Cerebellar nuclear complex (tissue), 1 donor: ENCODE results near the gene AGAP1.

ENCODE experiments used
- DNase-seq, 2 experiments: peaks; one replicate each; lab custom pipeline; 2025; lab: John Stamatoyannopoulos, UW

Gene AGAP1

DNA sequence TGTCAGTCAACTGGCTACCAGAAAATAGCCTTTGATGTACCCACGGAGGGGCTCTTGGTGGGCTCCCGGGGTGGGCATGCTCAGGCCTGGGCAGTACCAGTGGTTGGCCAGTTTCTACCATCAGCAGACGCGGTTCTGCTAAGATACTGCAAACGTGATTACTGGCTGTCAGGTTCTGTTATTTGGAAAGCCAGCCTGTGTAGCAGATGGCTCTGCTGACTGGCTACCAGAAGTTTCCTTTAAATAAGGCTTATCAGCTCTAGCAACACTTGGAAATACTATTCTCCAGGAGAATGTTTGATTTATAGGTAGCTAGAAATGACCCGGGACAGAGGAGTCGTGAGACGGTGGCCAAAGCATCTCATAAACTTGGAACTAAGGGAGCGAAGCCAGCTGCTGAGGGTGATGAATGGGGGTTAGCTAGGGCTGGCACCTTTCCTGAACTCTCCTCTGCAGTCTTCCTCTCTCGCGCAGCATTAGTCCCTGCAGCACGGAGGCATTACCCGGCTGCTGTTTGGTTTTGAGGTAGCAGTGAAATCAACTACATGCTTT, 171.9 kb downstream of the AGAP1 start:
- DNase-seq, result peak in 1 of 2 experiments; percentile 55

DNA sequence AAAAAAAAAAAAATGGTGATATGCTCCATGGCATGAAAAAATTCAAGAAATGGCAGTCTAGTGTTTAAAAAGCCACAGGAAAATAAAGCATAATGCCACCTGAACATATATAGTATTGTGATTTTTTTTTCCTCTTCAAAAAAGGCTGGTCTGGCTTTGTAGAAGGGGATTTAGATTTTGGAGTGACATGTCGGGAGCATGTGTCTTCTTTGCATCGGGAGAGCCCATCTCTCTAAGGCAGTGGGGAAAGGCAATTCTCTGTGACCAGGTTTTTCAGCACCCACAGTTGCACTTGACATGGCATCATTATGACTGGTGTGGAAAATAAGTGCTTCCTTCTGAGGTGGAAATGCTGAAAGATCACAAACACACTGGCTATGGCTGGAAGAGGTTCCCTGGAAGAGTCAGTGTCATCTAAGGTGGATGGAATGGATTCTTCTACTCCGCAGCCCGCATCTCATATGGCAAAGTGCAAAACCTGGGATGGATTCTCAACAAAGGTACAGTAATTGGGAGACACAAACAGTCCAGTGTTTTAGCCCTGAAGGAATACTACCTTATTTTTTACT, 172.5 kb downstream of the AGAP1 start:
- peak in 1 of 2 experiments; percentile 73 for DNase-seq

DNA sequence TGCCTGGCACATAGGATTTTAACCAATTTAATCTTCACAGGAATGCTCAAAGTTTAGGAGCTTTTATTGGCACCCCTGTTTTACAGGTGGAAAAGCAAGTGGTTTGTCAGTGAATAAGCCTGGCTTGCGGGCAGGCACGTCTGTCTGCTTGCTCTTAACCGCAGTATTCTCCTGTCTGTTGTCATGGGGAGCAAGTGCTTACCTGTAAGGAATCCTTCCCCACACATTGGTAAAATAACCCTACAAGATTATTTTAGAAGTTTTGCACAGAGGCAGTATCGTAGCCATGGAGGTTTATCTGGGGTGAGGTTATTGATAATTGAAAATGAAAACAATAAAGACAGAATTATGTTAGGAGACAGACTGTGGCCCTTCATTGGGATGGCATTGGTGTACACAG, 174.9 kb downstream of the AGAP1 start:
- DNase-seq, result no peak

DNA sequence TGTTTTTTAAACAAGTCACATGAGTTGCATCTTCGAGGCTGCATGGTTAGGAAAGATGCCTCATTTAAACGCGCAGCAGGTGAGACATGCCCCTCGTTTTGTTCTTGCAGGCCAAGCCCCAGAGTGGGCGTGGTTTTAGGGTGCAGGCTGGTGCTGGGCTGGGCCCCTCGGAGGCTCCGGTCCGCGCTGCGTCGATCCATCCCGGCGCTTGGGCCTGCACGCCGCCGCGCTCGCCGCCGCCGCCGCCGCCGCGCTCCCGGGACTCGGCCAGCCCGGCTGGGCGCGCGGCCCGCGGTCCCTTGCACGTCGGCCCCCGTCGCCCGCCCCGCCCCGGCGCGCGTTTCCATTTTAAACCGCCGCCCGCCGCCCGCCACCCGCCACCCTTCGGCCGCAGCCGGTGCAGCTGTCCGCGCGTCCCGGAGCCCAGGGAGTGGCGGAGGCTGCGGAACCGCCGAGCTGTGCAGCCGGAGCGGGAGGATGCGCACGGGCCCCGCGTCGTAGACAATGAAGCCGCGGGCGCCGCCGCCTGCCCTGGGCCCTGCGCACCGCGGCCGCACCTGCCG, 175.5 kb downstream of the AGAP1 start:
- no peak for DNase-seq

DNA sequence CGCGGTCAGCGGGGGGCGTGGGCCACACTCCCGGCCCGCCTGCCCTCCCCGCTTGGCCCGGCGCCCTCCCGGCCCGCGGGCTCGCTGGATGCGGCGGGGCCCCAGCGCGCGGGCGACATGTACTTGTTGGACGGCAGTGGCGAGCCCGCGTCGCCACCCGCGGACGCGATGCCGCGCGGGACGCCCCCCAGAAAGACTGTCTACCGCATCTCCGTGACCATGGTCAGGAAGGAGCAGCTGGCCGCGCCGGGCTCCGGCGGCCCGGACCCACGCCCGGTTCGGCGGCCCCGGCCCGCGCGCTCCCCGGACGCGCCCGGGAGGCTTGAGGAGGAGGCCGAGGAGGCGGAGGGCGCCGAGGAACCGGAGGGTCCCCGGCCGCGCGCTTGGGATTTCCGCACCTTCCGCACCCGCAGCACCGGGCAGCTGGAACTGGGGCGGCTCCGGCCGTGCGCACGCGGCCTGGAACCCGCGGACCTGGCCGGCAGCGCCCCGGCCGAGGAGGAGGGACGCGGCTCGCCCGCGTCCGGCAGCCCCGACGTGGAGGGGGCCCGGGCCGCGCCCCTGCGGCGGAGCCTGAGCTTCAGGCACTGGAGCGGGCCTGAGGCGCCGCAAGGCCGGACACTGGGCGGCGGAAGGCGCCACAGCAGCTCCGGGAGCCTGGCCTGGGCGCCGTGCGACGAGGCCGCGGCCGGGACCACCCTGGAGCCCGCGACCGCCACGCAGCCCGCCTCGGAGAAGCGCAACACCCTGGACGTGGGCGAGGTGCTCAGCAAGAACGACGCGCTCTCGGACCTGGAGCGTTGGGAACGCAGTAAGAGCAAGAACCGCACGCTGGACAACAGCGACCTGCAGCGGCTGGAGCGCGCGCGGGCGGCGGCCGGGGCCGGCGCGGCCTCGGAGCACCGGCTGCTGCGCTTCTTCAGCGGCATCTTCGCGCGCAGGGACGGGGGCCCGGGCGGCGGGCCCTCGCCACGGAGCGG, 176.4 kb downstream of the AGAP1 start:
- DNase-seq, result no peak

DNA sequence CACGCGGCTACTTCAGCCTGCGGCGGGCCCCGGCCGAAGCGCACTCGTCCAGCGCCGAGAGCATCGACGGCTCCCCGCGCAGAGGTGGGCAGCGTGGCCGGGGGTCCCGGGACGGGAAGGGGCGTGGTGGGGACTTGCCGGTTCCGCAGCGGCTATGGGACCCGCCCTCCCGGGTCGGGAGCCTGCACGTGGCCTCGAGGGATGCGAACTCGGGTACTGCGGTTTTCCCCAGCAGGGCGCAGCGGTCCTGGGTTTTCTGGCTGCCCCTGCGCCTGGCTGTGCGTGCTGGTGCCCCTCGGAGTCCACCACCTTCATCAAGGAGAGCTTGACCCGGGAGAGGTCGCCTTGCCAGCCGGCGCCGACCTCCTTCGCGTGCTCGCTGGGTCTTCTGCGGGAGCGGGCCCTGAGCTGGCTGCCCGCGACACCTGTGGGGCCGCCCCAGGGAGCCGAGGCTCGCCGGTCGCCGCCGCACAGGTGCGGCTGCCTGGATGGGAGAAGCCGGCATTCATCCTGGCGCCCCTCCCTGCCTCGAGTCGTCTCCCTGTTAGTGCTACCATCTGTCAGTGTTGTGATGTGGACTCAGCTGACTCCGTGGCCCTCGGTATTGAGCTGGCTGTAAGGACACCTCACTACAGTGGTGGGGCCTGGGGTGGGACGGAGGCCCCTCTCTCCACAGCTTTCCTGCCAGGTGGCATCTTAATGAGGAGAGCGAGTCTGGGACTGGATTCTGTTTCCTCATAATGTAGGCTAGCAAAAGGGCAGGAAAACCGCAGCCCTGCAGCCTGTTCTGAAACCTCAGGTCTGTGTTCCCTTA, 177.3 kb downstream of the AGAP1 start:
- DNase-seq, result no peak

DNA sequence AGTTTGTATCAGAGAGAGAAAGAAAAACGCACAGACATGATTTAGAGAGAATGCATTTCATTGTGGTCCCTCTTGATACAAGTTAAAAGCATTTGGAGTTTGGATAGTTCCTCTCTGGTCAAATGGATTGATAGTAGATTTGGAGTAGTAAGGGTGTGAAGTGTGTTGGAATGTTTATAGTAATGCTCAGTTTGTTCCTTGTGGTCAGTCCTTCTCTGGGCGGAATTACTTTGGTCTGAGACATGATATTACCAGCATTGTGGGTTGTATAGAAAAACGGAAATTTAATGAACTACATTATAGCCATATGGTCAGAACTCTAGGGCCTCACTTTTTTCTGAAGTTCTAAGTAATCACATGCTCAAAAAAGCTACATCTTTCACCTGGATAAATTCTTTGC, 178.9 kb downstream of the AGAP1 start:
- no peak for DNase-seq

DNA sequence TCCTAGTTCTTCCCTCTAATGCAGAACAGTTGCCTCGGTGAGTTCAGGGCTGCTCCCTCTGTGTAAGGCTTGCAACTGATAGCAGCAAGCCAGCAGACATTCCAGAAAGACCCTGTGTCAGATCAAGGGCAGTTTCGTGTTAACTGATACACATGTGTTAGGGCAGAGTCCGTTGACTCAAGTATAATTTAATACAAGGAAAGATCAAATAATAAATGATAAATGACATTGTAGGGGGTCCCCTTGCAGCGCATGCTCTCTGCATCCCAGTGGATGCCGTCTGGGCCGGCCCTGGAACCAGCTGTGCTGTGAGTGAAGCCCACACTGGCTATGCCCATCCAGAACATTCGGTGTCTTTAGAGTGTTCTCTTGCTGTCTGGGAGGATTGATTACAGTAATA, 180.3 kb downstream of the AGAP1 start:
- no peak for DNase-seq

DNA sequence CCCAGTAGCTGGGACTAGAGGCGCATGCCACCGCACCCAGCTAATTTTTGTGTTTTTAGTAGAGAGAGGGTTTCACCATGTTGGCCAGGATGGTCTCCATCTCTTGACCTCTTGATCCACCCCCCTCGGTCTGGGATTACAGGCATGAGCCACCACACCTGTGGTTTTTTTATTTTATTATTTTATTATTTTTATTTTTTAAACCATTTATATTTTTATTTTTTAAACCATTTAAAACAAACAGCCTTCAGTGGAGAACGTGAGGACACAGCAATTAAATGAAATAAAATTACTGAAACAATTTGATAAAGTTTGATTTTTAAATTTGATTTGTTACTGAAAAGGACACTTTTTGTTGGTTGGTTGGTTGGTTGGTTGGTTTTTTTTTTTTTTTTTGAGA, 181.0 kb downstream of the AGAP1 start:
- DNase-seq, result no peak

DNA sequence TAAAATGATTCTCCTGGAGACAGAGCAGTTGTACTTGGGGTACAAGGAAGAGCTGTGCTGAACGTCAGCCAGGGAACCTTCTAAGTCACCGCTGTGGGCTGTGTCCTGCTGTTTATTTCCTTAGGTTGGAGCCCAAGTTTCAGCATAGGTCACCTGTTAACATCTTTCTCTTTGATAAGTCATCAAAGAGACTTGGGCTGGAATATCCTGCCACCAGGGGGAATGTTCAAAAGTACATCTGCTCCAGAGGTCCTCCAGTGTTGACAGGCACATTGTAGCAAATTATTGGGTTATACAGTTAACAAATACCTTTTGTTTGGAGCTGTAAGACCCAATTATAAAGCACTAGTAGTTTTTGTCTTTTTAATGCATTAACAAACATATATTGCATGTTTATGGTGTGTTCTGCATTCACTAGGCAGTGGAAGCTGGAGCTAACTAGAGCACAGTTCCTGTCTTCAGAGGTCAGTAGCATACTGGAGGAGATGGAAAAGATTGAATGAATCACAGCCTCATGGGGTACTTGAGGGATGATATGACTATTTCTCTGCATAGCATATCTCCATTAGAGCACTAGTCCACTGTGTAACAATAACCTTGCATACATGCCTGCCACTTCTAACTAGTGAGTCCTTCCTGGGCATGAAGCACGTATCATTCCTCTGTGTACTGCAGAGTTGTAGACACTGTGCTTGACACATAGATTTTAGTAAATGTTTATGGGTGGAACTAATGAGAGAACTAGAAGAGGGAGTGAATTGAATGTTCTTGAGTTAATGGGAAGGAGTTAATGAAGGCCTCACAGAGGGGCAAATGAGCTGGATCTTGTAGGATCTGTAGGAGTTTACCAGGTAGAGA, 182.1 kb downstream of the AGAP1 start:
- no peak for DNase-seq

DNA sequence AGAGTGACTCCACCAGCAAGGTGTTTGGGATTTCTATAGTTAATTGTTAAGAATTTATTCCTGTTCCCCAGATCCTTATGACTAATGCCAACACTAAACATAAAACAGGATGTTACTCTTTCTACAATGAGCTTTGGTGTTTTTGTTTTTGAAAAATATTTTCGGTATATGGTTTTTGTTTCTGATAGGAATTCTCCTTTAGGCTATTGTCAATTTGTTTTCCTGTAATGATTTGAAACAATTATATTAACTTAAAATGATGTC, 182.6 kb downstream of the AGAP1 start:
- DNase-seq, result no peak

DNA sequence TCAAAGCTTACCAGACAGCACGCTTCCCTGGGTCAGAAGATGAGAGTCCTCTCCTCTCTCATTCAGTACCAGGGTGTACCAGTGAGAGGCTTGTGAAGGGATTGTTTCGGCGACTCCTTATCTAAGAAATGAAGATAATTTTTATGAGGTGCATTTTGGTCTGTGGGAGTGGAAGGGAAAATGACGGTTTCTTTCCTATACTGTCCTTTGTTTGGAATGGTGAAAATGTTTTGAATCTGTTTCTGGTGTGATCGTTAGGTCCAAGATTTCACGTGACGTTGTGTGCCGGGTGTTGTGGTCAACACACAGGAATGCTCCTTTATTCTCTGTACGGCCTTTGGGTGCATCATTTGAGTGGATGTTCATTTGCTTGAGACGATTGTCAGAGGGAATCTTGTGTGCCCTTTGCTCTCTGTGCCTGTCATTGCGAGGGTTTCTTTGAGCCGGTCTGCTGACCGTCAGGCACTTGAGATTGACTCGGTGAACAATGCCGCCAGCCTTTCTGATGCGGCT, 183.5 kb downstream of the AGAP1 start:
- no peak for DNase-seq

DNA sequence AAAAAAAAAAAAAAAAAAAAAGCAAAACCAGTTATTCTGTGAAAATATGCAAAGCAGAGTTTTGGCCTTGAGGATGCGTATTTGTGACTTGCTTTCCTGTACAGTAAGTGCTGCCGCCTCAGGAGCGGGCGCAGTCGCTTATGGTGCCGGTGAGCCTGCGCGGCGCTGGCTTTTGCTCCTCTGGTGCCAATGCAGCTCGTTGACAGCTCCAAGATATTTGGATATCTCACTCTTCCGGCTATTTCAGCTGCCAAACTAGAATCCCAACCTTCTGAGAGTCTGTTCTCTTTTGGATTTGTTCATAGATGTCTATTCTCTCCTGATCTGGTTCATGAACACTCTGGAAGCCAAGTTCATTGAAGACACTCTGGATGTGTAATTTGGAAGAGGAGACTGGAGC, 184.1 kb downstream of the AGAP1 start:
- DNase-seq, result peak in 1 of 2 experiments; percentile 25

DNA sequence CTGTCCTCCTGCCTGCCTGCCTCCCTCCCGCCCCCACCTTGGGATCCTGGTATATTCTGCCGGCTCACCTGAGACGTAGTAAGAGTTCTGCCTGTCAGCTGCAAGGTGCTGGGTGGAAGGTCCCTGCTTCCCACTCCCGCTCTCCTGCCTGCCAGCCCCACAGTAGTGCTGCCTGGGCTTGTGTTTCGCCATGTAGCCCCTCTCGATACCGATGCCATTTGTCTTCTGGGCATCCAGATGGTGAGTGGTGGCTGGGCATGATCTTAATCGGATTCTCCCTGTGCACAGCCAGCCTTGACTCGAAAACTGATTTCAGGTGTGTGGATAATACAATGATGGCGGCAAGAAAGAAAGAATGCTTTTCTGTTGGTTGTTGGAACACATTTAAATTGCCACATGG, 184.9 kb downstream of the AGAP1 start:
- DNase-seq, result no peak

DNA sequence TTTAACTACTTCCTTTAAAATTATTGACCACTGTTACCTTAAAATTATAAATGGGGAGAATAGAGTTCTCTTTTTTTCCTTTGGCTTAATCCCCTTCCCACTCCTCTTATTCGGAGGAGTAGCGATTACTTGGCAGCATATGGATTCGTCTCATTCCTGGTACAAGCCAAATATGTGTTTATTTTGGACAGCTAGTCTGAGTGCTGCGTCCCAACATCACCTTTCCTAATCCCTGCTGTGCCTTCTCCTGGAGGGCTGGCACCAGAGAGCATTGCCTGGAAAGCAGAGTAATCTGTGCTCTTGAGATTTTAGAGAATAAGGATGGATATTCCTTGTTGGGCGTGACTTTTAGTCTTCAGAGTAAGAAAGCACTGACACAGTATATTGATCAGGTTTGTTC, 185.6 kb downstream of the AGAP1 start:
- no peak for DNase-seq

DNA sequence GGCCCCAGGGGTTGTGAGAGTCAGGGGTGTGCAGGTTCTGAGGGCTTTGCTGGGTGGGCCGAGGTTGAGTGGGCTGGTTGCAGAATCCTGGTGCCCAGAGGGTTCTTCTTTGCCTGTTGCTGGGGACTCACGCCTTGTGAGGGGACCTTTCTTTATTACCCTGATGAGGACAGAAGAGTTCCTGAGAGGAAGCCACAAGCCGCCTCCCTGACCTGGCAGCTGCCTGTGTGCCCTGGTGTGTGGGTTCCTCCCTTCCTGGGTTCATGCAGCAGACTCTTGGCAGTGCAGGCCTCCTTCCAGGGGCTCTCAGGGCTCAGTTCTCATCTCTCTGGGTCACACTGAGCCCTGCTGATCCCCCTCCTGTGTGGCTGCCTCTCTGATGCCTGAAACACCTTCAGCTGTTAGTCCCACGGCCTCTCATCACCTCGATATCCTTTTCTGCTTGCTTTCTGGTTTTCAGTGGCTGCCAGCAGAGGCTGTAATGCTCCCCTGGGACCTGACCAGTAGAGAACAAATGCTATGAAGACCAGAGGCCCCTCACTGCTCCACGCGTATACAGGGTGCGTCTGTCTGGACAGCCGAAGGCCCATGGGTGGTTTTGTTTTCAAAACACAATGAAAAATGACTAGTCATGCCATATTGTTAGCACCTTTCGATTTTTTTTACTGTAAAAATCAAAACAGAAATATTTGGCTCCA, 191.3 kb downstream of the AGAP1 start:
- DNase-seq, result no peak

DNA sequence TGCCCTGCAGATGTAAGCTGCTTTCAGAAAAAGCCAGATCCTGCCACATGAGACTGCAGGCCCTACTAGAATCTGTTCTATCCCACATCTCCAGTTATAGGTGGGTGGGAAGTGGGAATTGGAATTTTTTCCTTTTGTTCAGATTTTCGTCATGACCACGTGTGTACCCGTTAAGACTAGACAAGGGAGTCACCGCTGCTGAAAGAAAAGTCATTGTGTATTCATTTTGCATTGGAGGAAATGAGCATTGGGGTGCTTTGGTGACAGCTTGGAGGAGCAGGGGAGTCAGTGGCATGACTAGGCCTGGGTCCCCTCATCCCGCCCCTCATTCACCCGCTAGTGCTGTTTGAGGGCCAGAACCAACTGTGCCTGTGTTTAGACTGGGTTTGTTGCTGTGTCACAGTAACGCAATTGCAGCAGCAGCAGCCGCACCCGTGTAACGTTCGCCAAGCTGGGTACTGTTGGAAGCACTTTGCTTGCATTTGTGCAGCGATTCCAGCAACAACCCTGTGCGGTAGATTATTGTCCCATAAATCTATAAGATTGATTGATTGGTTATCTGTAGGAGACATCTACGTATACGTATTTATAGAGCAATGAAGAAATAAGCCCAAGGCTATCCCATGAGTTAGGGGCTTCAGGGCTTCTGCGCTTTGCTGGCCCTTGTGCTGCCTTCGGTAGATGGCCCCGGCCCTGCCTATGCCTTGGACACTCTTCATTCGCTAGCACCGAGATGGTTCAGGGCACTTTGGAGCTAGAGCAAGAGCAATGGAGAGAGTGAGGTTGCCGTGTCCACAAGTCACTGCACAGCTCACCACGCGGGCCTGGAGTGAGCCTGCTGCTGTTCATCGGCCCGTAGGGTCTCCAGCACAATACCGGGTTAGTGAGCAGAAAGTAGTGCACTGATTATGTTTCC, 194.9 kb downstream of the AGAP1 start:
- no peak for DNase-seq

DNA sequence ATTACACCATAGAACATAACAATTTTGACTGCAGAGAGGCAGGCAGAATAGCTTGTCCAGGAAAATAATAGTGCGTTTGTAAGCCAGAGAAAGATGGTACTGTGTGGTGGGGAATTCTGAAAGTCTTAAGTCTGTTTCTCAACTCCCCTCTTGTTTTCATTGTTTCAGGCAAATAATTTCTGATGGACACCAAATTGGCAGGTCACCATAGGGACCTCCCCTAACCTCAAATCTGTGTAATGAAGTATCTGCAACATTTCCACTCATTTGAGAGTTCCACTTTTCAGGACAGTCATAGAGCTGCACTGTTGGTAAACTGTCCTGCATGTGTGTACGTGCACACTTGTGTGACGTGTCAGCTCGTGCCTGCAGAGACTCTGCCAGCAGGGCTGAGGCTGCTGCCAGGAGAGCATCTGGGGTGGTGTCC, 195.6 kb downstream of the AGAP1 start:
- DNase-seq, result no peak

DNA sequence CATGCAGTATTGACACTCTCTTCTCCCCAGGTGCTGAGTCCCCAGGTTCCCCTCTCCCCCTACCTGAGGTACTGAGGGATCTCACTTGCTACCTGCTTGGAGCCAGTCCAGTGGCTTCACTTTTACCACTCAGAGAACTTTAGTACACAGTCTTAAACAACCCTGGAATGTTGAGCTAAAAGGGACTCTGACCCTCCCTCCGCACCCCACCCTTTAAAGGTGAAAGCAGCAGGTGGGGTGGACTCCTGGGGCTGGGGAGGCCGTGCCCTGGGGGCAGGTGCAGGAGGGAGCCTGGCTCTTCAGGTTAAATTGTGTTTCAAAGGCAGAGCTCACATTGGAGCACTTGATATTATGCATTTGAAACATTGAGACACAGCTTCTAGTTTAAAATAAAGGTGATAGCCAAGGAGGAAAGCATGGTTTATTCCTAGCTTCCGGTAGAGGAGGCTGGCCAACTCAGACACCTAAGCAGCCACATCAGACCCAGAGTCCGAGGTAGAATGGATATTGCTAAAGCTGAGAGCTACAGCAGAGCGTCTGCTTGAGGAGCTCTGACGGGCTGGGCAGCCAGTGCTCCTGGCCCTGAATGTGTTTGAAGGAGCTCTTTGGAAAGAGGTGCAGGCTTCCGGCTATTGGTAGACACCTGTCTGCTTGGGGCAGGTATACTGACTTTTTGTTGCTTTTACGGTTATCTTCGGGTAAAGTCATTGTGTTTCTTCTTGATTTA, 196.4 kb downstream of the AGAP1 start:
- no peak for DNase-seq
